Stimulated activated CD4-positive, alpha-beta T cell treated with anti-CD3 and anti-CD28 coated beads, Interleukin-2, amount 100 ng/mL, for 4 hours (primary cell): ENCODE results near the gene HMG20B.

Source experiments
- DNase-seq: peaks from one replicate; pipeline ENCODE4 v3.0.0-alpha.2; 2020; ENCODE audit warnings: low read depth

The HMG20B gene

GRCh38 chr19:3607303-3608078 lies 34.7 kb downstream of the HMG20B start:
- no peak for DNase-seq

DNA sequence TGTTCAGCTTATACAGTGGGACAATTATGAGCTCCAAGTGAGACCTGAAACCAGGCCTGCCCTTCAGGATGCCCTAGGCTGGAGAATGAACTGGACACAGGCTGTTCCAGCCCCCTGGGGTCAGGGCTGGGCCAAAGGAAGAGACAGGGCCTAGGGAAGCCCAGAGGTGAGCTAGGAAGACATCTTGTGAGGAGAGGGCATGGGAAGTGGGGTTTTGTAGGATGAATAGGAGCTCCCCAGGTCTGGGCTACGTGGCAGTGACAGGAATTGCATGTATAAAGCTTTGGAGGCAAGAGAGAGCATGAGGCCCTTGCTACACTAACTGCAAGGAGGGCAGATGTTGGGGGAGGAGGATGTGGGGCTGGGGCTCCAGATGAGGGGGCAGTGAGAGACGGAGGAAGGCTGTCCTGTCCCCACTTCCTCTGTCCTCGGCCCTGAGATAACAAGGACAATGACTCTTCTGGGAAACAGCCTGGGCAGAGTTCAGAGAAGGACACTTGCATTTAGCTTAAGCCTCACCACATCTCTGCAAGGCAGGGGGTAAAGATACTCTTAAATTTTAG lies 35.4 kb downstream of the HMG20B start:
- no peak for DNase-seq

DNA sequence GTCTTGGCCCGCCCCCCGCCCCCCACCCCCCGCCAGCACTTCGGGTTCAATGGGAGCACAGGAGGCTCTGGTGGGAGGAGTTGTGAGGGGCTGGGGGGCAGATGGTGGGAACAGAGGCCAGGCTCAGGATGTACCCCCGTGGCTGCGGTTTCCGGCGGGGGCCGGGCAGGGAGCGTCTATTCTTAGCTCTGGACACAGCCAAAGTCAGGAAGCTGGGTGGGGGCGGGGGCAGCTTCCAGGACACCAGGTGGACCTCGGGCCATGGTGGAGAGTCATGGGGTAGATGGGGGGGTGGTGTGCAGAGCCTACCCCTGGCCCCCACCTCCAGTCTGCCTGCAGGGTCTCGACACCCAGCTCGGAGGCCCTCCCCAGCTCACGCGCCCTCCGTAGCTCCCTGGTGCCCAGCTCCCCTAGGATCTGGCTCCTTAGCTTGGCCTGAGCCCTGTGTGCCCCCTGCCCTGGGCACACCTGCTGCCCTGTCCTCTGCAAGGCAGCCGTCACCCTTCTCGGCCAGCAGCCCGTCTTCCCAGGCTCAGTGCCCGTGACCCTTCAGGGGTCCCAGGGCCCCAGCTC lies 36.1 kb downstream of the HMG20B start:
- DNase-seq: no peak

DNA sequence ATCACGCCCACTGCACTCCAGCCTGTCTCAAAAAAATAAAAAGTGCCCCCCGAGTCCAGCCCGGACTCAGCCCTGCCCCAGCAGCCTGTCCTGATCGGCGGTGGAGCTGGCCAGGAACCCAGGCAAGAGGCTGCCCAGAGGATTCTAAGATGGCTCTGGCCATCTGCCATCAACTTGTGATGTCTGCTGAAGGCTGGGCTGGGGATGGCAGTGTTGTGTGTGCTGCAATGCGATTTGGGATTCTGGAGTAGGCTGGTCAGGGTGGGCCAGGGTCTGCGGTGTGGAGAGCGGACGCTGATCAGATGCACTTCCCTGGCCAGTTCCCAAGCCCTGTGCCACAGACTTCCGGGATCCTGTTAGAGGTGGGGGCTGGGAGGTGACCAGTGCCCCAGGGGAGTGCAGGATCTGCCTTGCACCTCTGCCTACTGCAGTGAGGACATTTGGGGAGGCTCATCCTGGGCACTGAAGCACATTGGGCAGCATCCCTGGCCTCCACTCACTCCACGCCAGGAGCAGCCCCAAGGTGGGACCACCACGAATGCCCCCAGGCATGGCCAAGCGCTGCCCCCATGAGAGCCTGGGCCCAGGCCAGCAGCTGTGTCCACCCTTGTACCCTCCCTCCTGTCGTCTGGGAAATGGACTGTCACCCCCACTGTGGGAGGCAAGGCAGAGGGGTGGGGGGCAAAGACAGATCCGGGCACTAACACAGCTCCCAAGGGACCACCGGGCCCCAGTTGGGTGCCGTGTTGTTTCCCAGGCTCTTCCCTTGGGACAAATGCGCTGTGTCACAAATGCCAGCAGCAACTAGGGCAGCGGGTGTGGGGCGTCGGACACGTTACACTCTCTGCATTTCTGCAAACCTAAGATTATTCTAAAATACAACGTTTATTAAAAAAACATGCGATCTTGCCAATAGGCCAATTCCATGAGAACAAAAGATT lies 37.3 kb downstream of the HMG20B start:
- no peak for DNase-seq

DNA sequence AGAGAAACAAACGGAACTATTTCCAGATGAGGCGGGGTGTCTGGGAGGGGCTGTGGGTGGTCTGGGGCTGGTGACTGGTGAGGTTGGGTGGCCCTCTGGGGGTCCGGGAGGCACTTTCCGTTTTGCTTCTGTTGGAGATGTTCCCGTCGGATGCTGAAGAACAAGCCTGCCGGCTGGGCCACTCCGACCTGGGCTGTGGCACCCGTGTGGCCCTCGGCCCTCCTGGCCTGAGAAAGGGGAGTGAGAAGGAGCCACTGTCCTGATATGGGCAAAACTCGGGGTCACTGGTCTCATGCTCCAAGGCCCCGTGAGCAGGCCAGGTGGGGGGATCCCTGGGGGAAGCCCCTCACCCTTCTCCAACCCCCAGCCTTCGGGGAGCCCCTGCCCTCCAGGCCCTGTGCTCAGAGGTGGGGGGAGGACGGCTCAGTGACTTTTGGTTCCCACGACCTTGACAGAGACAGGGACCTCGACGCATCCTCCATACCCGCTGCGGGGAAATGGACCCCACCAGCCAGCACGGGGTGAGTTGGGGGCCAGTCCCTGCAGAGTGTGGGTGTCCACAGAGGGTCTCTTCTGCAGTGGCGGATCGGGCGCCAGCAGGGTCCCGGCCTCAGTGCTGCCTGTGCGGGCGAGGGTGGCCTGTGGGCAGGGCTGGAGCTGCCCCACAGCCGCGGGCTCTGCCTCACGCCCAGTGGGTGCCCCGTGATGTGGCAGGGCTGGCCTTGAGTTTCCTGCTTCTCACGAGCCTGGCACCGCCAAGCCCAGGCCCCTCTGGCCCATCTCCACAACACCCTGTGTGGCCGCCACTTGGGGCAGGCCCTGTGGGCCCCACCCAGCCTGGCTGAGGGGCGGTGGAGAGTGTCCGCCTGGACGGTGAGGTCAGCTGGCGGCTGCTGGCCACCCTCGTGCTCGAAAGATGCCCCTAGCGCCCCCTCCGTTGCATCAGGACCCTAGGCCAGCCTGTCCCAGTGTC lies 38.3 kb downstream of the HMG20B start:
- DNase-seq: no peak

DNA sequence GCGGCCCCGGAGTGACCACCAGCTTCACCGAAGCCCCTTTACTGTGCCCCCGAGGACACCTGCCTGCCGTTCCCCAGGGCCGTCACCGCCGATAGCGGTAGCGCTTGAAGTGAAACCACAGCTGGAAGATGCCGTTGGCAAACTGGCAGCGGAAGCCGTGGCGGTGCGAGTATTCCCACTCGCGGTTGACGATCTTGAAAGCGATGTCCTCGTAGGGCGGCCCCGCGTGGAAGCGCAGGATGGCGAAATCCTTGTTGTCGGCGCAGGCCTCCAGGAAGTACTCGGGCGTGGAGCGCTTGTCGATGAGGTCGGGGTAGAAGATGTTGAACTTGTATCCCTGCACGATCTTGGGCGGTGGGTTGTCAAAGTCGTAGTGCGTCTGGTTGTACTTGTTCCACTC lies 39.1 kb downstream of the HMG20B start:
- no peak for DNase-seq

DNA sequence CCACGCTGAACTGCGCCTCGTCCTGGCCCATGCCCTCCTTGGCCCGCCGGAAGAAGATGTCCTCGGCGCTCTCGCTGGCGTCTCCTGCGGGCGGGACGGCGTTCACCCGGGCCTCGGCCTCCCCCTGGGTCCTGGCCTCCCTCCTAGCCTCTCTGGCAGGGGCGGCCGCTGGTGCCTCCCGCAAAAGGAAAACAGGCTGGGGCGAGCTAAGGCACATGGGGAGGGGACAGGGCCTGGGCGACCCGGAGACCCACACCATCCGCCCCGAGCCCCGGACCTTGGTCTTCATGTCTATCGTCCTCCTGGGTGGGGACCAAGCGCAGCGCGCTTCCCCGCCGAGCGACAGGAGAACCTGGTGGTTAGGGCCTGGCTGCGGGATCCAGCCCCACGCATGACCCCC lies 39.6 kb downstream of the HMG20B start:
- DNase-seq: no peak

DNA sequence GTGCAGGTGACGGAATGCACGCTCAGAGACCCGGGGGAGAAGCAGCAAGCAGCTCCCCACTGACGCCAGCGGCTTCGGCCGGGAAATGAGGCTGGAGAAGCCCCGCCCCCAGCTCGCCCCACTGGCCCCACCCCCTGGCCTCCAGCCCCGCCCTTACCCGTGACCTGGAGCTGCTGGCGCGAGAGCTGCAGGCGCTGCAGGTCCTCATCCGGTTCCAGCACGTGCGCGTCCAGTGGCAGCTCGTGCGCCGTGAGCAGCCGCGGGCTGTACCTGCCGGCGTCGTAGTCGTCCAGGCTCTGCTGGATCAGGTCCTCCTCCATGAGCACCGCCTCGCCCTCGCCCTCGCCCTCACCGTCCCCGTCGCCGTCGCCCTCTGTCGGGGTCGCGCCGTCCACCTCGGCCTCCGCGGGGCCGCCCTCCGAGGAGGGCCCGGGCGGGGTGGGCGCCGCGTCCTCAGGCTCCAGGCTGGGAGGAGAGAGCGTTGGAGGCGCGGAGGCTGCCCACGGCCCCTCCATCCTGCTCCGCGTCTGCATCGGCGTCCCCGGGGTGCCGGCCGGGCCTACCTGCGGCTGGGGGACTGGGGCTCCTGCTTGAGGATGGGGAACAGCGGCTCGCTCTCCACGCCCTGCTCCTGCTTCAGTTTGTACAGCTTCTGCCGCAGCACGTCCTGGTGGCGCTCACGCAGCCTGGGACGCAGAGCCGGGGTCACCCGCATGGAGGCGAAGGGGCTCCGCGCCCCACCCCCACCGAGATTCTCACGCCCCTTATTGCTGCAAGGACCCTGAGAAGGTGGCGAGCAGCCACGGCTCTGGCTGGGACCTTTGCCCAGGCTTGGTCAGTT lies 40.4 kb downstream of the HMG20B start:
- DNase-seq: no peak

GRCh38 chr19:3613818-3614661 lies 41.3 kb downstream of the HMG20B start:
- no peak for DNase-seq

DNA sequence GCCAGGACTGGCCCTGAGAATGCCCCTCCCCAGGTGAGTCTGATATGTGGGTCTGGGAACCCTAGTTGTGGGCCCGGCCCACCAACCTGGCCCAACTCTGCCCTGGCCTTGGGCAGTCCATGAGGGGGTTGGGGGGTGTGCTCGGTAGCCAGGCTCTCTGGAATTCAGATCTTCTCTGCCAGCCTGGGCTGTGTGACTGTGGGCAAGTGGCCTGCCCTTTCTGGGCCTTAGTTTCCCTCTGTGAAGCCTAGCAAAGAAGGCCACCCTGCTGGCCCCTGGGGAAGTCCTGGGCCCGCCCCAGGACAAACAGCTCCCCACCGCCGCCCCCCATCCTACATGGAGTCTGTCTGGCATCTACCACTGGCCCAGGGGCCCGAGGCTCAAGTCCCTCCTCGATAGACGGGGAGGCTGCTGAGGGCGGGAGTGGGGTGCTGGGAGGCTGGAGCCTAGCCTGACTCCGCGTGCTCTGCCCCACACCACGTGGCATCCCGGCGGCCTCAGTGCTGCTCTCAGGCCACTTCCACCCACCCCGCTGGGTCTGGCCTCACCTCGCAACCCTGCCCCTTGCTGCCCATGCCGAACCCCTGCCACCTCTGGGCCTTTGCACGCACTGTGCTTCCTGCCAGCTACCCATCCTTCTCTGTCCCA lies 42.2 kb downstream of the HMG20B start:
- no peak for DNase-seq

DNA sequence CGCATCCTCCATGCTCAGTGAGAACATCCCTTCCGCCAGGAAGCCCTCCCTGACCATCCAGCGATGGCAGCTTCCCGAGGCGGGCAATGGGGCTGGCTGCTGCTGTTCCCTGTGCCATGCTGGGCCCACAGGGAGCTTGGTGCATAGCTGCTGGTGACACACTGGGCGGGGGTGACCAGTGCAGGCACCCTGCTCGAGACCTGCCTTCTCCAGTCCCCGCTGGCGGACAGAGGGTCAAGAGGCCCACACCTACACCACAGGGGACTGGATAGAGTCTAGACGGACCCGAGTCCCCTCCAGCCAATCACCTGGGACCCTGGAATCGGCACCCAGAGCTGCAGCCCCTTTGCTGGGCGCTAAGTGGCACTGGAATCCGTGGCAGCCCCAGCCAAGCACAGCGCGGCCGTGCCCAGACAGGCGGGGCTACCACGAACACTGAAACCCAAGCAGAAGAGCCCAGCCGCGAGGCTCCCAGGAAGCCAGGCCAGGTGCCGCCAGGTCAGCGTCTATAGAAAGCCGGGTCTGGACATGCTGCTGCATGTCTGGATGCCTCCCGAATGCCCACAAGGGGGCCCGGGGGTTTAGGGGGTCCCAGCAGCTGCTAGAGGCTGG lies 42.9 kb downstream of the HMG20B start:
- DNase-seq: no peak

- DNase-seq: no peak
Observed at GRCh38 chr19:3617463-3617862, 44.7 kb downstream of the HMG20B start.

DNA sequence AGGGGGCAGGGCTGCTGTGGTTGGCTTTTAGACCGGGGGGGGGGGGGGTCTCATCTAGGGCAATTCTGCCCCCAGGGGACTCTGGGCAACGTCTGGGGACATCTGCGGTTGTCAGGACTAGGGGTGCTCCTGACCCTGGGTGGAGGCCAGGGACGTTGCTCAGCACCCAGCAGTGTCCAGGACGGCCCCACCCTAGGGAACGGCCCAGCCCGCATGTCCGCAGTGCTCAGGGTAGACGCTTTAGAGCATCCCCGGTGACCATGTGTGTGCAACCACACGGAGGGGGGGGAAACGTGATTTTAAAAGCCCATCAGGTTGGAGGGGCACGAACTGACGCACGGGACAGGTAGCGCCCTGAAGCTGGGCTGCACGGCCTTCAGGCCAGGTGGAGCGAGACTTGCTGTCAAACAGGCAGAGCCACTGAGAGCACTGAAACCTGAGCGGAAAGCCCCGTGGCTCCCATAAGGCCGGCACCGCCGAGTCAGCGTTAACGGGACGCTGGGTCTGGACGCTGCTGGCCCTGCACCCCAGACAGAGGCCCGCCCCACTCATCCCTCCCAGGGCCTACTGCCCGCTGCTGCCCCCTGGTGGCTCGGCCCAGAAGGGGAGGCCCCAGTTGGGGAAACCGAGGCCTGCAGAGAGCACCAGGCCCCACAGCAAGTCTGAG lies 45.5 kb downstream of the HMG20B start:
- DNase-seq: peak; percentile 25

DNA sequence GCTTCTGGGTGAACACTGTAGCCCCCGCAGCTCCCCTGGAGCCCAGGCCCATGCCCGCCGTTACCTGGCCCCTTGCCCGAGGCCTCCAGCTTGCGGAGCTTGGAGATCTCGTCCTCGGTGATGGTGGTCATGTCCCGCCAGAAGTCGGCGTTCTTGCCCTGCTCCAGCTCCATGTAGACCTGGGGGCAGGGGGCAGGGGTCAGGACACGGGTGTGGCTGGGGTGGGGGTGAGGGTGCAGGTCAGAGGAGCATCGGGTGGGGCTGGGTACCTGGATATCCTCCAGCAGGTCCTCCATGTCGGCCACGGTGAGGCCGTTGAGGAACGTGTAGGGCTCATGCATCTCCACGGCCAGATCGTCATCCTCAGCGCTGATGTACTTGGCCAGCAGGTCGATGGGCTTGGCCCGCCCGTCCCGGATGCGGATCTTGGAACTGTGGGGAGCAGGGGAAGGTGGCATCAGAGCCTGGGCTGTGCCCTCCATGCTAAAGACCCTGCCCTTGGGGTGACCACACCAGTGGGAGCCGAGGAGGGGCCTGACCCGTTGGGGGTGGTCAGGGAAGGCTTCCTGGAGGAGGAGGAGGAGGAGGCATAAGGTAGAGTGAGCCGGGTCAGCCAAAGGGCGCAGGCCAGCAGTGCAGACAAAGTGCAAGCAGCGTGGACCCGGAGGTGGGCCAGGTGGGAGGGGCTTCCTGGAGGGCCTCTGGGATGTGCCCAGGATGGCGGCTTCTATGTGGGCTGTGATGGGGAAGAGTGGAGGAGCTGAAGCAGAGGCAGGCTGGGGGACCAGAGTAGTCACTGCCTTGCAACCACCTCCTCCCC lies 46.3 kb downstream of the HMG20B start:
- no peak for DNase-seq

DNA sequence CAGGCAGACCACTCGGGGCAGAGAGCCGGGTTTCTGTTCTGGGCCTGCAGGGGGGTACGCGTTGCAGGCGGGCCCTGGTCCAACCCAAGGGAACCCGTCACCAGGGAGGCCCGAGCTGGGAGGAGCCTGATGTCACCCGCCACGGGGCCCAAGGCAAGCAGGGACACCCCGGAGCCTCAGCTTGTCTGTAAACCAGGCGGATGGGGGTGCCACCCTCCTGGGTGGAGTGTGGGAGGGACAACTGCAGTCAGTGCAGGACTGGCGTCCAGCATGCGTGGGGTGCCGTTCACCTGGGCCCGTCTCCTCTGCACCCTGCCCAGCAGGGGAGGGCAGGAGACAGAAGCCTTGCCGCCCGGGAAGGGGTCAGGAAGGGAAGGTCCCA lies 46.9 kb downstream of the HMG20B start:
- no peak for DNase-seq

DNA sequence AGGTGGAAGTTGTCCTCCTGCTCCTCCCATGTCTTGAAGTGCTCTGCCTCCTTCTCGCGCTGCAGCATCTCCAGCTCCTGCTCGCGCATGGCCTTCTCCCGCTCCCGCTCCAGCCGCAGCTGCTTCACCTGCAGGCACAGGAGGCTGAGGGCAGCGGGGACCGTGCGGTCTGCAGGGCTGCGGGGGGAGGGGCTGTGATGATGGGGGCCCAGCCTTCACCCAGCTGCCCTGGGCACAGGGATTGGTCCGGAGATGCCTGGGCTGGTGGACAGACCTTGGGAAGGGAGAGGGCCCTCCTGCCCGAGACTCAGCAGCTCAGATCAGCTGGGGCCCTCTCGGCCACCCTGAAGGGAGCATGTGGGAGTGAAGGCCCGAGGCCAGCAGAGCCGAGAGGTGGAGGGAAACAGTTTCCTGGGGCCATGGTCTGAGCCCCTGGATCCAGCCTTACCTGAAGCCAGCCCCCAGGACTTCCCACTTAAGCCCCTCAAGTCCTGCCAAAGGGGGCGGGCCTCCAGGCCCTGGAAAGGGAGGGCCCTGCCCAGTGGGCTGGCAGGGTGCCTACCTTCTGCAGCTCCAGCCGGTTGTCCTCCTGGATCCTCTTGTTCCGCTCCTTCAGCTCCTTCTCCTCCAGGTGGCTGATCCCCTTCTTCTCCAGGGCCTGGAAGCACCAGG lies 47.5 kb downstream of the HMG20B start:
- no peak for DNase-seq
